DOHH2 (cell line): ENCODE measurements around the gene XRCC2.

Source experiments
- EZH2phosphoT487 ChIP-seq: fragments of 200-600 bp; sonication (generic); IDR thresholded peaks from 2 replicates; pipeline ENCODE4 v1.6.1; 2017; ENCODE audit warnings: borderline replicate concordance, mild to moderate bottlenecking, antibody characterized with exemption, low read length, moderate library complexity, mixed read lengths
- TF ChIP-seq, protein P1 (sequence below): fragments of 200-600 bp; sonication (generic); IDR thresholded peaks from one replicate; pipeline ENCODE4 v1.5.1; 2014; ENCODE audit warnings: antibody characterized with exemption, mild to moderate bottlenecking, low read depth, low read length; ENCODE audit not compliant: poor library complexity, severe bottlenecking

DNA sequence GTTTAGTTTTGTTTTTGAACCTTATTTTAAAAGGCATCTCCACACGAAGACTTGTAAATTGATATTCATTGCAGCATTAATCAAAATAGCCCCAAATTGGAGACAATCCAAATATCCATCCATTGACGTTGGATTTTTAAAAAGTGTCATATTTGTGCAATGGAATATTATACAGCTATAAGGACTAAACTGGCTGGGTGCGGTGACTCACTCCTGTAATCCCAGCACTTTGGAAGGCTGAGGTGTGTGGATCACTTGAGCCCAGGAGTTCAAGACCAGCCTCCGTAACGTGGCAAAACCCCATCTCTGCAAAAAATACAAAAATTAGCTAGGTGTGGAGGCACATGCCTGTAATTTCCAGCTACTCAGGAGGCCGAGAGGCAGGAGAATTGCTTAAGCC, 35.1 kb downstream of the XRCC2 start:
- TF ChIP-seq, protein P1, sequence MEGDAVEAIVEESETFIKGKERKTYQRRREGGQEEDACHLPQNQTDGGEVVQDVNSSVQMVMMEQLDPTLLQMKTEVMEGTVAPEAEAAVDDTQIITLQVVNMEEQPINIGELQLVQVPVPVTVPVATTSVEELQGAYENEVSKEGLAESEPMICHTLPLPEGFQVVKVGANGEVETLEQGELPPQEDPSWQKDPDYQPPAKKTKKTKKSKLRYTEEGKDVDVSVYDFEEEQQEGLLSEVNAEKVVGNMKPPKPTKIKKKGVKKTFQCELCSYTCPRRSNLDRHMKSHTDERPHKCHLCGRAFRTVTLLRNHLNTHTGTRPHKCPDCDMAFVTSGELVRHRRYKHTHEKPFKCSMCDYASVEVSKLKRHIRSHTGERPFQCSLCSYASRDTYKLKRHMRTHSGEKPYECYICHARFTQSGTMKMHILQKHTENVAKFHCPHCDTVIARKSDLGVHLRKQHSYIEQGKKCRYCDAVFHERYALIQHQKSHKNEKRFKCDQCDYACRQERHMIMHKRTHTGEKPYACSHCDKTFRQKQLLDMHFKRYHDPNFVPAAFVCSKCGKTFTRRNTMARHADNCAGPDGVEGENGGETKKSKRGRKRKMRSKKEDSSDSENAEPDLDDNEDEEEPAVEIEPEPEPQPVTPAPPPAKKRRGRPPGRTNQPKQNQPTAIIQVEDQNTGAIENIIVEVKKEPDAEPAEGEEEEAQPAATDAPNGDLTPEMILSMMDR, result no peak
- TF ChIP-seq EZH2phosphoT487, result no peak
